ENCODE measurements around the gene FMNL2.

GRCh38 chr2:152483276-152484063 lies 148.5 kb downstream of the FMNL2 start:
- TF ChIP-seq CTCF (conservative IDR thresholded peaks at IDR 0.05; ENCODE audit: low read depth, low read length) (no peak), EZH2 (IDR thresholded peaks at IDR 0.05; ENCODE audit: borderline replicate concordance, low read depth, low read length, poor library complexity, severe bottlenecking) (no peak)

Measured in A673 (cell line).